Mucosa of rectum (tissue), 2 donors: ENCODE data around the gene USH1C.
A peak's percentile ranks its signal among the peaks of the same experiment; 100 is the strongest.

ENCODE experiments used
- H3K27ac ChIP-seq, 2 donors: one replicate each; pipeline ENCODE4 v1.7.0; 2013; ENCODE audit warnings: inconsistent platforms in 2 of 2, low read depth in 2 of 2, low read length in 2 of 2
- H3K27me3 ChIP-seq, 2 donors: one replicate each; pipeline ENCODE4 v1.7.0; 2013; ENCODE audit warnings: low read length in 2 of 2; ENCODE audit not compliant: control insufficient read depth in 2 of 2, insufficient read depth in 2 of 2
- H3K36me3 ChIP-seq, 2 donors: one replicate each; pipeline ENCODE4 v1.7.0; 2013; ENCODE audit warnings: low read length in 2 of 2; ENCODE audit not compliant: control insufficient read depth in 2 of 2, insufficient read depth in 2 of 2
- H3K4me1 ChIP-seq, 2 donors: one replicate each; pipeline ENCODE4 v1.7.0; 2013; ENCODE audit warnings: low read length in 2 of 2, mild to moderate bottlenecking in 1 of 2; ENCODE audit not compliant: control insufficient read depth in 2 of 2, insufficient read depth in 2 of 2
- H3K4me3 ChIP-seq, 2 donors: one replicate each; pipeline ENCODE4 v1.7.0; 2013; ENCODE audit warnings: low read length in 2 of 2
- H3K9ac ChIP-seq, 2 donors: one replicate each; pipeline ENCODE4 v1.7.0; 2013; ENCODE audit warnings: low read length in 2 of 2, low read depth in 1 of 2, mild to moderate bottlenecking in 1 of 2
- H3K9me3 ChIP-seq, 2 donors: one replicate each; pipeline ENCODE4 v1.7.0; 2013; ENCODE audit warnings: low read length in 2 of 2; ENCODE audit not compliant: control insufficient read depth in 2 of 2
- donor health status: healthy.
- donor health status: Normal muscosa, but diverticular disease.

USH1C gene

DNA sequence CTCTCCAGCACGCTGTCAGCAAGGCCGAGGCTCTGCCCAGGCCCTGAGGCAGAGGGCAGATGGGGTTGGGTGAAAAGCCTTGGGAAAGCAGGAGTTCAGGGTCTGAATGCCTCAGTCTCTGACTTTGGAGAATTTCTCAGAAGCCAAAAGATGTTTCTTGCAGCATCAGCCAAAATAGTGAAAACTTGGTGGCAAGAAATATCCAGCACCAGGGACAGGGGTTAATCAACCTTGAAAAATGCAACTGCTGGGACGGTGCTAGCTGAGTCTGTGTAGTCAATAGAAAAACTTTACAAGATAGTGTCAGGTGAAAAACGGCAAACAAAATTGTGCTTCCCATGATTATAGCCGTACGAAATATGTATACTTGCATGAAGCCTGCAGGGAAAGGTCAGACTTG is 66.1 kb downstream of the USH1C start:
- no peak overlapping the region for H3K9ac ChIP-seq
- no peak overlapping the region for H3K4me3 ChIP-seq
- no peaks in the 10 kb centered on the region for H3K36me3 ChIP-seq
- peaks cover 0 to 3% of the 10 kb centered on the region in 2 donors for H3K4me1 ChIP-seq
- H3K9me3 ChIP-seq: no peaks in the 10 kb centered on the region
- H3K27me3 ChIP-seq: peaks cover 38 to 46% of the 10 kb centered on the region in 2 donors
- no peak overlapping the region for H3K27ac ChIP-seq

- Histone ChIP-seq H3K27me3 (peaks cover 38 to 50% of the 10 kb centered on the region in 2 donors), H3K9ac (no peak overlapping the region), H3K36me3 (no peaks in the 10 kb centered on the region), H3K4me3 (no peak overlapping the region), H3K27ac (no peak overlapping the region), H3K4me1 (peaks cover 0 to 3% of the 10 kb centered on the region in 2 donors), H3K9me3 (no peaks in the 10 kb centered on the region)
These were observed 66.9 kb downstream of the USH1C start for GRCh38 chr11:17477361-17477760.

- Histone ChIP-seq H3K9ac (no peak overlapping the region), H3K27ac (no peak overlapping the region), H3K27me3 (peaks cover 38 to 50% of the 10 kb centered on the region in 2 donors)
These were observed 67.2 kb downstream of the USH1C start for GRCh38 chr11:17477084-17477333.

DNA sequence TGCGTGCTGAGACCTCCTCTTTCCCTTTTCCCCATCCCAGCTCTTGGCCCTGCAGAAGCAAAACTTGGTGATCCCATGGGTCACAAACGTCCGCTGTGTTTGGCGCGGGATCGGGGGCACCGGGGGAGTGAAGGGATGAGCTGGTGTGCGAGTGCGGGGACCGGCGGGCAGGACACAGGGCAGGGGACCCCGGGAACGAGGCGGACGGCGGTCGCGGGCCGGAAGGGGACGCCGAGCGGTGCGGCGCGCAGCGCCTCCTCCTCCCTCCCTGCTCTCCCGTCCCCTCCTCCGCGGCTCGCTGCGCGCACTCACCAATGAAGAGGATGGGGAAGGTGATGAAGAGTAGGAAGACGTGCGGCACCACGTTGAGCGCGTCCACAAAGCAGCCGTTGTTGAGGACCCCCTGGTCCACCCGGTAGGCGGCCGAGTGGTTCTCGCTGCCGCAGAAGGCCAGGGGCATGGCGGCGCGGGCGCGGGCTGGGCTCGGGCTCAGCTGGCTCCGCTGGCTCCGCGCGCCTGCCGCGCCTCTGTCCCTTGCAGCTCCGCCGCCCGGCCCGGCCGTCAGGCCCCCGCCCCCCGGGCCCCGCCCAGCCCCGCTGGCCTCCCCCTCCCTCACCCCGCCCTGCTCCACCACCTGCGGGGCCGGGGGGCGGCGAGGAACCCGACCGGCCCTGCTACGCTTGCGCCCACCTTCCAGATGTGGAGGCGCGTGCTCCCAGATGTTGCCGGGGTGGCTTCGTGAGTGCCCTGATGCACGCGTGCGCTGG is 67.7 kb downstream of the USH1C start, which contains the start of gene ABCC8:
TSS of gene ABCC8 (minus strand) at position 529 of the 767 bp plus-strand sequence. CDS start at position 460, 69 bp downstream.
- Histone ChIP-seq H3K36me3 (no peaks in the 10 kb centered on the region), H3K9ac (no peak within 1 kb of the TSS), H3K27me3 (peaks cover 38 to 50% of the 10 kb centered on the region in 2 donors), H3K9me3 (no peaks in the 10 kb centered on the region), H3K4me3 (peak within 1 kb of the TSS in 1 of 2 donors; percentile 22), H3K27ac (no peak within 1 kb of the TSS), H3K4me1 (peaks cover 0 to 3% of the 10 kb centered on the region in 2 donors)

More at GRCh38 chr11:17477084-17477333, 67.2 kb downstream of the USH1C start:
- Histone ChIP-seq H3K4me1 (peaks cover 0 to 3% of the 10 kb centered on the region in 2 donors), H3K9me3 (no peaks in the 10 kb centered on the region), H3K36me3 (no peaks in the 10 kb centered on the region), H3K4me3 (no peak overlapping the region)

GRCh38 chr11:17475666-17476316 is 68.4 kb downstream of the USH1C start:
- H3K4me1 ChIP-seq: peaks cover 0 to 3% of the 10 kb centered on the region in 2 donors
- no peak overlapping the region for H3K27ac ChIP-seq
- H3K36me3 ChIP-seq: no peaks in the 10 kb centered on the region
- H3K9ac ChIP-seq: no peak overlapping the region
- no peaks in the 10 kb centered on the region for H3K9me3 ChIP-seq
- H3K27me3 ChIP-seq: peaks cover 38 to 53% of the 10 kb centered on the region in 2 donors
- H3K4me3 ChIP-seq: peak overlapping the region in 1 of 2 donors; percentile 22

GRCh38 chr11:17473071-17473744 is 71.0 kb downstream of the USH1C start:
- Histone ChIP-seq H3K27me3 (peaks cover 33 to 51% of the 10 kb centered on the region in 2 donors), H3K9me3 (no peaks in the 10 kb centered on the region), H3K36me3 (no peaks in the 10 kb centered on the region), H3K27ac (no peak overlapping the region), H3K4me3 (no peak overlapping the region), H3K4me1 (no peaks in the 10 kb centered on the region), H3K9ac (no peak overlapping the region)

- Histone ChIP-seq H3K4me3 (no peak overlapping the region), H3K9ac (no peak overlapping the region), H3K9me3 (no peaks in the 10 kb centered on the region), H3K4me1 (no peaks in the 10 kb centered on the region), H3K27ac (no peak overlapping the region), H3K36me3 (no peaks in the 10 kb centered on the region), H3K27me3 (peaks cover 26 to 46% of the 10 kb centered on the region in 2 donors)
These were observed 71.7 kb downstream of the USH1C start for GRCh38 chr11:17472467-17472866.

- H3K9ac ChIP-seq: no peak overlapping the region
These were observed 72.7 kb downstream of the USH1C start for GRCh38 chr11:17471501-17471900.

DNA sequence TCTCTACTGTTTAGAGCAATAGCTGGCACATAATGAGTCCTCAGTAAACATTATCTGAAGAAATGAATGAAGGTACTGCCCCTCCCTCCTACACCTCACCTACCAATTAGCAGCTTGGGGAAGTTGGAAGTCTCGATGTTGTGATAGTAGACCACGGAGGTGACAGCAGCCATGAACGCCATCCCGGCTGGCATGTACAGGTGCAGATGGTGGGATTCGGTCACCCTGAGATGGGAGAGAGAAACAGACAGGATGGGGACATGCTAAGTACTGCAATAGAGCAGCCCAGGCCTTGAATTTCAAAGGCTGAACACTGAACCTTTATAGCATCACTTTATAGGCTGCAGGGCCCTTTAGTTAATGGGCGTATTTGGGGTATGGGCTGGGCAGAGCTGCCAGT is 74.2 kb downstream of the USH1C start:
- Histone ChIP-seq H3K36me3 (no peaks in the 10 kb centered on the region), H3K9me3 (no peaks in the 10 kb centered on the region), H3K4me1 (no peaks in the 10 kb centered on the region), H3K27ac (no peak overlapping the region), H3K27me3 (peaks cover 14 to 24% of the 10 kb centered on the region in 2 donors), H3K9ac (no peak overlapping the region), H3K4me3 (no peak overlapping the region)

More at GRCh38 chr11:17471501-17471900, 72.7 kb downstream of the USH1C start:
- Histone ChIP-seq H3K9me3 (no peaks in the 10 kb centered on the region), H3K27me3 (peaks cover 24 to 39% of the 10 kb centered on the region in 2 donors), H3K36me3 (no peaks in the 10 kb centered on the region), H3K4me1 (no peaks in the 10 kb centered on the region), H3K4me3 (no peak overlapping the region), H3K27ac (no peak overlapping the region)

GRCh38 chr11:17468122-17468521 is 76.1 kb downstream of the USH1C start:
- H3K4me1 ChIP-seq: no peaks in the 10 kb centered on the region
- H3K27me3 ChIP-seq: peaks cover 0 to 7% of the 10 kb centered on the region in 2 donors
- H3K4me3 ChIP-seq: no peak overlapping the region
- no peaks in the 10 kb centered on the region for H3K9me3 ChIP-seq
- H3K36me3 ChIP-seq: no peaks in the 10 kb centered on the region
- no peak overlapping the region for H3K9ac ChIP-seq
- no peak overlapping the region for H3K27ac ChIP-seq
